SKM-1 treated with dmso at 0.1 percent for 144 hours (cell line): ENCODE results near the gene EPS15.
"Not testable (repeated sequence)": the region's sequence is repeated elsewhere in the genome, so short reads cannot be mapped to it uniquely, and the experiment has no call there.

ENCODE experiments used
- DNase-seq: peaks from one replicate; lab custom pipeline; 2025; ENCODE audit not compliant: unreplicated experiment; lab: John Stamatoyannopoulos, UW

Gene EPS15

GRCh38 chr1:51519048-51519864, at the start of gene EPS15:
TSS of gene EPS15 (minus strand) at chr1:51519266. CDS start at chr1:51519231, 35 bp downstream.
- peak; percentile 94 for DNase-seq

DNA sequence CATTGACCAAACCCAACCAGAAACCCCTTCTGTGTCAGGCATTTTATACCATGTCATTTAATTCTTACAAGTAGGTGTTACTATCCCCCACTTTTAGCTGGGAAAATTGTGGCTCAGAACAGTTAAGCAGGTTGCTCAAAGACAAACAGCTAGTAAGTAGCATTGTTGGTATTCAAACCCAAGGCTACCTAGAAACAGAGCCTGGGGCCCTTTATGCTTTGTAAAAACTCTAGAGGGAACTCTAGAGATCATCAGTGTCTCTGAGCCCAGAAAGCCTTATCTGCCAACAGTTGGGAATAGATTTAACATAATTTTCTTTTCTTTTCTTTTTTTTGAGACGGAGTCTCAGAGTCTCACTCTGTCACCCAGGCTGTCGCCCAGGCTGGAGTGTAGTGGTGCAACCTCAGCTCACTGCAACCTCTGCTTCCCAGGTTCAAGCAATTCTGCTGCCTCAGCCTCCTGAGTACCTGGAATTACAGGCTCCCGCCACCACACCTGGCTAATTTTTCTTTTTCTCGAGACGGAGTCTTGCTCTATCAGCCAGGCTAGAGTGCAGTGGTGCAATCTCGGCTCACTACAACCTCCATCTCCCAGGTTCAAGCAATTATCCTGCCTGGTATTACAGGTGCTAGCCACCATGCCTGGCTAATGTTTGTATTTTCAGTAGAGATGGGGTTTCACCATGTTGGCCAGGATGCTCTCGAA, 49.3 kb upstream of the EPS15 start:
- no peak for DNase-seq

DNA sequence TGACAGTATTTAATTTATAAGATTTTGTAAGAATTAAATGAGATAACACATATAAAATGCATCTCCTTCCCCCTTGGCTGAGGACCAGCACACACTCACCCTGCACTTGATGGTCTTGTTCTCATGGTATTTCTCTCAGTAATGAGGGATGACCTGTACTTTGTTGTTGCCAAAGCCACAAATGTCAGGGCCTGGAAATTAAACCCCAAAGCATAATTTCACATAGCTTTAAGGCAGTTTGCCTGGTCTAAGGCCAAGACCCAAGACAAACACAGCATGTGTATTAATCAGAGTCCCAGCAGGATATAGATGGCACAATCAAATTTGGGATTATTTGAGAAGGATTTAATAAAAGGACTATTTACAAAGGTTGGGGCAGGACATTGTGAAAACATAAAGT, 48.6 kb upstream of the EPS15 start:
- DNase-seq: no peak

GRCh38 chr1:51566260-51566659, 47.2 kb upstream of the EPS15 start:
- DNase-seq: no peak

- no peak for DNase-seq
Observed at GRCh38 chr1:51565009-51565408, 45.9 kb upstream of the EPS15 start.

DNA sequence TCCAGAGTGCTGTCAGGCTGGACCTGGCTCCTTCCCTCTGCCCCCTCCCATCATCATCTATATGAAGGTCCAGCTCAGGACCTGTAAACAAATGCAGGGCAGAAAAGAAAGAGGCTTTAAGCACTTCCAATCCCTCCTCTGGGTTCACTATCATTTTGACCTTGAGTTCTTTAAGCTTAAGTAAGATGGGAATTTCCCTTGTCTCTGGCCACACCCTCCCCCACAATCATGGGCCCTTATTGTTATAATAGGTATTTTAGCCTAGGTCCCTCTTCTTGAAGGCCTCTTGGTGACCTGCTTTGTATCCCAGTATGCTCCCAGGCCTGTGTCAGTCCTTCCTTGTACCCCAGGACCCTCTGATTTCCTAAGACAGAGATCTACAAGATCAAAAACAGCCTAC, 45.1 kb upstream of the EPS15 start:
- no peak for DNase-seq

DNA sequence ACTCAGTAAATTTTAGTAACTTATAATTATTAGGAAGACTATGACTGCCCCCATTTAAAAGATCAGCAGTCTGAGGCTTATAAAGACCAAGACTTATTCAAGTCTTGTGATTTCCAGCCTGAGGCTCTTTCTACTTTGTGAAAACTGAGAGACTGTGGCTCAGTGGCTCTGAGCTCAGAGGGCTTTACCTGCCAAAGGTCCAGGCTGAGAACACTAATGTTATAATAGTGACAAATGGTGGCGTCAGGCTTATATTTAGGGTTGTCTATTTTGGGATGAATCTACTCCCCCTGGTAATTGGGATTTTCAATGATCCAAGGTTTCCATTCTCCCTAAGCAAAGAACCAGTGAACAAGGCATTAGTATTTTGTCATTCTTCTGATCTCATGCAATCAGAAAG, 42.6 kb upstream of the EPS15 start:
- no peak for DNase-seq

GRCh38 chr1:51560895-51561294, 41.8 kb upstream of the EPS15 start:
- DNase-seq: not testable (repeated sequence)

DNA sequence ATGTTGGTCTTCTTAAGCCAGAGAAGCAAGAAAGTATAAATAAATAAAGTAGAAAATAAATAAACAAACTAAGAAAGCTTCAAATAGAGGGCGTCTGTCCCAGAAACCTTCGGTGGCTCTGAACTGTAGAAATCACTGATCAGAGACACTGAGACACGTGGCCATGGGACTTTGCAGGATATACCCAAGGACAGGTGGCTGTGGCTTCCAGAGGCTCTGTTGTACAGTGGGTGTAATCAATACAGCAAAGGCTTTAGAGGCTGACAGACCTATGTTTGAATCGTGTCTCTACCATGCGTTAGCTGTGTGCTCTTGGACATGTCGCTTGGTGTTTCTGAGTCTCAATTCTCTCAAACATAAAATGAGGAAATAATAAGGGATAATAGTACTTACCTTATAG, 41.0 kb upstream of the EPS15 start:
- no peak for DNase-seq

GRCh38 chr1:51559501-51559900, 40.4 kb upstream of the EPS15 start:
- DNase-seq: no peak

DNA sequence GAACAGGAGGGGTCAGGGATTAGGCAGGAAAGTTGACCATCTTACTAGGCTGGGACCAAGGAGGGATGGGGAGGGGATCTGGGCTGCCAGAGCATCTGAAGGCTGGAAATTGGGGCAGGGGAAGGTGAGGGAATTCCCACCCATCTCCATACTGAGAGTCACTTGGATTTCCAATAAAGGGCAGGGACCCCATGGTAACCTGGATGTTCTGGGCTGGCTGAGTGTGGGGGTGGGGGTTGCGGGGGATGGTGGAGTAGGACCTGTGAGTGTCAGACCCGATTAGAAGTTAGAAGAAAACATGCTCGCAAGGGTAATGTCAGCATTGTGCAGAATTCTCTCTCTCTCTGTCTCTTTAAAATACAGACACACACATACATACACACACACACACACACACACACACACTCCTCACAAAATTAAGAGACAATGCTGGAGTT, 40.0 kb upstream of the EPS15 start:
- no peak for DNase-seq

DNA sequence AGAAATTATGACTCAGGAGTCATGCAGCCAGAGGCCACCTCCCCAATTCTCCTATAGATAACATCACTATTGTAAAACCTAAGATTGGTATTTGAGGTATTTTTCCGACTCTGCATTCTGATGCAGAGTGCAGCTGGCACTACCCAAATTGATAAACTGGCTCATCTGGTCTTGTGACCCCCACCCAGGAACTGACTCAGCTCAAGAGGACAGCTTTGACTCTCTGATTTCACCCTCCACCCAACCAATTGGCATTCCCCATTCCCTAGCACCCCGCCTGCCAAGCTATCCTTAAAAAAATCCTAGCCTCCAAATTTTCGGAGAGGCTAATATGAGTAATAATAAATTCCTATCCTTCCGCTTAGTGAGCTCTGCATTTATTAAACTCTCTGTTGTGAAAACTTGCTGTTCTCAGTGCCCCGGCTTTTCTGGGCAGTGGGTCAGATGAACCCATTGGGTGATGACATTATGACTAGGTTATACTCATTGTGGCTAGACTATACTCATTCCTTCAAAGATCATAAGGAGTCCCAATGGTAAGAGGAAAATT, 39.4 kb upstream of the EPS15 start:
- no peak for DNase-seq

DNA sequence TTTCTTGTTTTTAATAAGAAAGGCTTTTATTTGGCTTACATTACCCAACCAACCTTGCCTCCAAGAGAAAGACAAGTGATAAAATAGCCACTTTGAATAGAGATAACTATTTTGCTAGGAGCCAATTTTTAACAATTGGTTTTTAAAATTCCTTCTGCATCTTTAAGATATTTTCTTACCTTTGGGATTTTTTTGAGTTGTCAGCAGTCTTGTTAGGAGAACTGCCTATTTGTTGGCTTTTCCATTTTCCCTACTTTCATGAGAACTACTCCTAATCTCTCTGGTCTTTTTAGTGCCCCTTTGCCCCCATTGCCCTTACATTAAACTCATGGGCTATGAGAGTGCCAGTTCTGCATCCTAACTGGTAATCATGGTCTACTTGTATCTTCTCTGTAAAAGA, 38.1 kb upstream of the EPS15 start:
- no peak for DNase-seq

DNA sequence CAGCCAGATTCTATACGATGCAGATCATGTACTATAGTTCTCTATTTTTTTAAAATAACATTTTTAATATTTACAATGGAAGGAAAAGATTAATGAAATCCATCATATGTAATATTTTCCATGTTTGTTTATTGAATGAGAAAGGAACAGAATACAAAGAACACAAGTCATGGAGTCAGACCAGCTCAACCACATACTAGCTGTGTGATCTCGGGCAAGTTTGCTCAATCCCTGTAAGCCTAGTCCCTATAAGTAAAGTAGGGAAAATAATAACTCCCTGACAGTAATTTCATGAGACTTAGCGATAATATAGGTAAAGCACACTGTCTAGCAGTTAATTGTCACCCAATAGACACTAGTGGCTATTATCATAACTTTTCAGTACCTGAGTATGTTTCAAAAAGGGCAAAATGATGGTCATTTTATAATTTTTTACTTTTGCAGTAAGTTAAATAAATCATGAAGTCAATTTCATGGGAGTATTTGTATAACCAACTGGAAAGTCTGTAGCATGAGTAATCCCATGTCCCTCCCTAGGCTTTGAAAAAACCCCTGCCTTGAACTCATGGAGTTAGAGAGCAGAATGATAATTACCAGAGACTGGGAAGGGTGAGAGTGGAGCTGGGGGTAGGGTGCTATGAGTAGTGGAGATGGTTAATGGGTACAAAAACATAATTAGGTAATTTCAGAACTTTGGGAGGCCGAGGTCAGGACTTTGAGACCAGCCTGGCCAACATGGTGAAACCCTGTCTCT, 37.0 kb upstream of the EPS15 start:
- no peak for DNase-seq

DNA sequence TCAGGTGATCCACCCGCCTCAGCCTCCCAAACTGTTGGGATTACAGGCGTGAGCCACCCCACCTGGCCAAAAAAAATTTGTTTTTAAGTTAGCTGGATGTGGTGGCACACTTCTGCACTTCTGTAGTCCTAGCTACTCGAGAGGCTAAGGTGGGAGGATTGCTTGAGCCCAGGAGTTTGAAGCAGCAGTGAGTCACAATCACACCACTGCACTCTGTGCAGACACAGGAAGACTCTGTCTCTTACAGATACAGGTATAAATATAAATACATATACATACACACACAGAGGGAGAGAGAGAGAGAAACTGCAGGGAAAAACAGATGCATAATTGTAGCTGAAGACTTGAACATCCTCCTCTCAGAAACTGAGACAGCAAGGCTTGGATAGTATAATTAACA, 34.8 kb upstream of the EPS15 start:
- DNase-seq: no peak

- DNase-seq: no peak
Observed at GRCh38 chr1:51552929-51553807, 34.1 kb upstream of the EPS15 start.

DNA sequence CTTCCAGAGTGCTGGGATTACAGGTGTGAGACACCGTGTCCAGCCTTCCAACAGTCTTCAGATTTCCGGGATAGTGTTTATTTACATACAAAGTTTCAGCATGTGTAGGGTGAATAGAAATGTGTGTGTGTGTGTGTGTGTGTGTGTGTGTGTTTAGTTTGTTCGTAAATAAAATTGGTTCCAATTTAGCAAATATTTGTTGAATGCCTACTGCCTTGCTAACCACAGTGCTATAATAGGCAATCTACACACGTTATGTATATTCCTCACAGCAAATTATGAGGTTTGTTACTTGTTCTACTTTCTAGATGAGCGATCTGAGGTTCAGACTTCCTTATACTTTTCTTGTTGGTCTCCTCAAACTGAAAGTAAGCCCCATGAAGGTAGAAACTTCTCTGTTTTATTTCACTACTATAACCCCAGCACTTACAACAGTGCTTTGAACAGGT, 32.8 kb upstream of the EPS15 start:
- no peak for DNase-seq

GRCh38 chr1:51551081-51551480, 32.0 kb upstream of the EPS15 start:
- DNase-seq: no peak

DNA sequence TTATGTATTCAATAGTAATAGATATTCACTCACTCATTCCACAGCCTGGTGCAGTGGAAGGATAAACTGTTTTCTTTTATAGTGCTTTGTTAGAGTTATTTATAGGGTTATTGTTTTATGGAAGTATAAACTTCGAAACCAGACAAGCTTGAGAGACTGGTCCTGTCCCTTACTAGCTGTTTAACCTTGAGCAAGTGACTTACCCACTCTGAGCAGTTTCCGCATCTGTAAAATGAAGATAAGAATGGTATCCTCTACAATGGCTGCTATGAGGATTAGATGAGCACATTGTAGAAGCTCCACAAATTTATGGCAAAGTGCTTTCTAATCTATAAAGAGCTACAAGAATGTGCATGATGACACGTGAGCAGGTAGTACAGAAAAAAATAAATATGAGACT, 30.8 kb upstream of the EPS15 start:
- DNase-seq: no peak

DNA sequence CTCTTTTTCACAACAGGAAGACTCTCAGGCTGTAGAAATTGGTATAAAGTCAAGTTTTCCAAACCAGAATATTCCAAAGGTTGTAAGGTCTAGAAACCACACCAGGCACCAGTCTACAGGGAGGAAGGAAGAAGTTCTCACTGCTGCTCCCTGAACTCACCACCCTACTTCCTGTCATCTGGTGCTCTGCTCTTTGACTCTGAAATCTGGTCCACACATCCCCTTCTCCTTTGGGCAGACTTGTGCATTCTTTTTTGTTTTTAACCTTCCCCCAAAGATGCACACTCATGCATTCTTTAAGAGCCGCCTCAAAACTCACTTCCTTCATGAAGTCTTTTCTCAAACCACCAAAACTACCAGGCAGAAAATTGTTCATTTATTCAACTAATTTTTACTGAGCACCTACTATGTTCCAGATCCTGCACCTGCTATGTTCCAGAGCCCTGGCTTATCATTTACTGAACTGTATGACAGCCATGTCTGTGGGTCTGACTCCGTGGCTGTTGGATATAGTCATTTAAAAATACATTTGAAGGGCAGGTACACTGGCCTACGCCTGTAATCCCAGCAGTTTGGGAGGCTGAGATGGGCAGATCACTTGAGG, 30.1 kb upstream of the EPS15 start:
- peak; percentile 44 for DNase-seq
